Measurements from ENCODE around the gene EIF2AK3.

EIF2AK3 gene

DNA sequence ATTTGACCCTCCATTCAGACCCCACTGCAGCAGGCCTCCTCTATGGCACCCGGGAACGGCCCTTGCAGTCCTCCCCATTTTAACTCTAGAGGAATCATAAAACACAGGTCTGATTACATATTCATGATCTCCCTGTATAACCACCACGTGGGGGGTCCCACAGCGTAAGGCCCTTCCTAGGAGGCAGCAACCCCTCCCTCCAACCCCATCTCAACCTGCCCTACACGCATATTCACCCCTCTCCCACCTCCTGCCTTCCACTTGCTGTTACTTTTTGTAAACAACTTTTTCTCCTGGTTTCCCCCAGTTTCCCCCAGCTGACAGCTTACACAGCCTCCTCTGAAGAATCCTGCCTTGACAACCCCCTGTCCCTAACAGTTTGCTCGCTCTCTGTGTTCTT is 89.6 kb downstream of the EIF2AK3 start:
- DNase-seq, result no peak

DNA sequence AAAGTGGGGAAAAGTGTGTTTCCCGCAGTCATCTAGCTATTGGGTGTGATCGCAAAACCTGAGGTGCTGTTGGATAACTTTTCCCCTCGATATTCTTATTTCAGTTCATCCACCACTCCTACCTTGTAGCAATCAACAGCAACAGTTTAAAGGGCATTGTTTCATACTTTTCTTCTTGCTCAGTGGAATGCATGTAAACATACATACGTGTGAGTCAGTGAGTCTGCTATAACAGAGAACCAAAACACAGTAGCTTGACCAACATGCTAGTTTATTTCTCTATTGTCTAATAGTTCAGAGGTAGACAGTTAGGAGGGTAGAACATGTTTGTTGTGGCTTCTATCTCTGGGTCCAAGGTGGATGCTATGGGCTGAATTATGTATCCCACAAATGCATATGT is 97.2 kb downstream of the EIF2AK3 start:
- DNase-seq, result no peak

DNA sequence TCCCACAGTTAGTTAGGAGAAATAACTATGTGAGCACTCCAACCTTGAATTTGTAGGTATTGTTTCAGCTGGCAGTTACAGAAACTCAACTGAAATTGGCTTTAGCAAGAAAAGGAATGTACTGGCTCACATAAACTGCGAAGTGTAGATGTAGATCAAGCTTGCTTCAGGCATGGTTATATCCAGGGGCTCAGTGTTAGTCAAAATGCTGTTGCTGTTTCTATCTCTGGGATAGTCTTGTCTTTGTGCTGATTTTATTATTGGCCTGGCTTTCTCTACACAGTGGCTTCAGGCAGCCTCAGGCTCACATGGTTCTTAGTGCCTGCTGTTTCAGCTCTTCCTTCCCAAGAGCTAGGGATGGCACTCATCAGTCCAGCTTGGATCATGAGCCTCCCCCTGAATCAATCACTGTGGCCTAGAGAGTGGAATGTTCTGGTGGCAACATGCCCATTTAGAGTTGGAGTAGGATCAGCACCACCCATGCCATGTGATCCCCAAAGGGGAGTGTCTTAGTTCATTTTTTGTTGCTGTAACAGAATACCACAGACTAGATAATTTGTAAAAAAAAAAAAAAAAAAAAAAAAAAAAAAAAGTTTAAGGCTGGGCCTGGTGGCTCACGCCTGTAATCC is 105.7 kb downstream of the EIF2AK3 start:
- DNase-seq, result no peak

DNA sequence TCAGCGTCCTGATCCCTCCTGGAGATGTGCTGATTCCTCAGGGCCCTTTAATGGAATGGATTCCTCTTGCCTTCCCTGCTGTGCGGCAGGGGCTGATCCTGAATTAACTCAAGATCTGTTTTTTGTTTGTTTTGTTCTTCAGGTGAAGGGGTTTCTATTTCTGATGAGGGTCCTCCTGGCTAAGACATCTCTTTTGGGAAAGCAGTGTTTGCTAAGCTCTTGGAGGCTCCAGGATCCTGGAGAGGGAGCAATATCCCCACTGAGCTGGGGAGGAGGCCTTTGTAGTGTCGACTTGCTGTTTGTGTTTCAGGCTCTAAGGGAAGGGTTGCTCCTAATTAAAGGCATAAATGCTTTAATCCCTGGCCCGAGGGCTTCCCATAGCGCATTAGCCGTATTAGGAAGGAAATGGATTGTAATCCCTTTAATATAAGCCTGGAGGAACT is 109.5 kb downstream of the EIF2AK3 start:
- DNase-seq, result no peak

Measured in activated effector memory CD4-positive, alpha-beta T cell treated with anti-CD3 and anti-CD28 coated beads, Interleukin-2, amount 50 U/mL, for 16 hours (primary cell).